Tibial nerve (tissue), 4 donors: ENCODE data around the gene ARHGEF33. TPM values are rescaled to one million over a fixed set of nuclear protein-coding genes. Genes with fewer than 3 reads are reported as not detected.

ENCODE experiments used
- DNase-seq, 2 donors: peaks; one replicate each; pipeline ENCODE4 v3.0.0-alpha.2; 2019; ENCODE audit warnings: low spot score in 2 of 2
- H3K27ac ChIP-seq, 4 donors: fragments of 200-600 bp; sonication (generic) in 3 of 4; one replicate each; pipeline ENCODE4 v1.5.1; 2017 to 2019; ENCODE audit warnings: mild to moderate bottlenecking in 1 of 4
- H3K27me3 ChIP-seq, 2 donors: fragments of 200-600 bp; sonication (generic) in 1 of 2; one replicate each; pipeline versions ENCODE4 v1.5.1 to v1.6.0; 2017 to 2019
- H3K36me3 ChIP-seq, 3 donors: fragments of 200-600 bp; sonication (generic); one replicate each; pipeline ENCODE4 v1.5.1; 2018 to 2019
- H3K4me1 ChIP-seq, 4 donors: fragments of 200-600 bp; sonication (generic) in 3 of 4; one replicate each; pipeline ENCODE4 v1.5.1; 2017 to 2019
- H3K4me3 ChIP-seq, 4 donors: fragments of 200-600 bp; sonication (generic) in 3 of 4; one replicate each; pipeline ENCODE4 v1.5.1; 2017 to 2019; ENCODE audit warnings: mild to moderate bottlenecking in 1 of 4, moderate library complexity in 1 of 4
- H3K9me3 ChIP-seq, 4 donors: fragments of 200-600 bp; sonication (generic) in 3 of 4; one replicate each; pipeline ENCODE4 v1.5.1; 2017 to 2019
- CTCF ChIP-seq, 5 experiments: fragments of 200-600 bp in 3 of 5; fragments of 450-650 bp in 2 of 5; sonication (generic) in 3 of 5; IDR thresholded peaks; one replicate each; pipeline ENCODE4 v1.5.1; 2016 to 2019; ENCODE audit warnings: antibody characterized with exemption in 5 of 5, mild to moderate bottlenecking in 3 of 5, moderate library complexity in 2 of 5
- EP300 ChIP-seq, 2 donors: sonication (generic); formaldehyde crosslinking; IDR thresholded peaks; one replicate each; pipeline ENCODE4 v1.6.1; 2017; ENCODE audit warnings: antibody characterized with exemption in 2 of 2, mild to moderate bottlenecking in 1 of 2
- POLR2A ChIP-seq, 2 donors: fragments of 450-650 bp; IDR thresholded peaks; one replicate each; pipeline ENCODE4 v1.6.1; 2017; ENCODE audit warnings: antibody characterized with exemption in 2 of 2, mild to moderate bottlenecking in 2 of 2, moderate library complexity in 2 of 2
- WGBS, 2 donors: methylation state at CpG; one replicate each; pipeline ENCODE4 v1.1.5; 2018; 5-methylcytosine and 5-hydroxymethylcytosine counted together
- total RNA-seq, 4 donors: library from RNA; depleted of rRNA; stranded (reverse); fragments of >200 nt; gene quantifications; one replicate each; pipeline ENCODE4 v1.1.0, GENCODE V29; 2016

Gene ARHGEF33
- total RNA-seq, 4 donors from 2014 or later, result 2.5 to 9.3 (median 4.1) TPM

GRCh38 chr2:38945372-38945771, 55.7 kb downstream of the ARHGEF33 start:
- WGBS, 2 donors, result 79 to 80% methylated on average over 4 of the region's 4 CpGs
- Histone ChIP-seq H3K27ac (no peak overlapping the region), H3K4me3 (no peak overlapping the region), H3K36me3 (peaks cover 0 to 8% (median 0%) of the 10 kb centered on the region in 3 donors), H3K4me1 (no peaks in the 10 kb centered on the region), H3K9me3 (no peaks in the 10 kb centered on the region), H3K27me3 (no peaks in the 10 kb centered on the region)
- no peak for DNase-seq
- TF ChIP-seq CTCF (IDR thresholded peaks at IDR 0.05) (no peak), POLR2A (IDR thresholded peaks at IDR 0.05) (no peak), EP300 (IDR thresholded peaks at IDR 0.05) (no peak)

GRCh38 chr2:38945911-38946310, 56.2 kb downstream of the ARHGEF33 start:
- WGBS, 2 donors, result 84 to 85% methylated on average over 5 of the region's 5 CpGs
- Histone ChIP-seq H3K36me3 (peaks cover 0 to 8% (median 0%) of the 10 kb centered on the region in 3 donors), H3K4me1 (no peaks in the 10 kb centered on the region), H3K27me3 (no peaks in the 10 kb centered on the region), H3K27ac (no peak overlapping the region), H3K9me3 (no peaks in the 10 kb centered on the region), H3K4me3 (no peak overlapping the region)
- no peak for TF ChIP-seq EP300 (IDR thresholded peaks at IDR 0.05)
- TF ChIP-seq POLR2A (IDR thresholded peaks at IDR 0.05), result no peak
- TF ChIP-seq CTCF (IDR thresholded peaks at IDR 0.05), result no peak
- no peak for DNase-seq

- no peak overlapping the region for H3K27ac ChIP-seq
- peak; percentile 46 to 86 for DNase-seq
- no peaks in the 10 kb centered on the region for H3K4me1 ChIP-seq
- peaks cover 0 to 8% (median 0%) of the 10 kb centered on the region in 3 donors for H3K36me3 ChIP-seq
- H3K27me3 ChIP-seq, result no peaks in the 10 kb centered on the region
- TF ChIP-seq EP300 (IDR thresholded peaks at IDR 0.05), result no peak
- TF ChIP-seq CTCF (IDR thresholded peaks at IDR 0.05), result peak; percentile 48 to 64 (median 57)
- TF ChIP-seq POLR2A (IDR thresholded peaks at IDR 0.05), result no peak
- H3K4me3 ChIP-seq, result no peak overlapping the region
- no peaks in the 10 kb centered on the region for H3K9me3 ChIP-seq
- 59 to 61% methylated on average over 11 of the region's 11 CpGs for WGBS, 2 donors
Observed at GRCh38 chr2:38947241-38948239, 57.9 kb downstream of the ARHGEF33 start.

- 86% methylated on average over 3 of the region's 3 CpGs for WGBS, 2 donors
- TF ChIP-seq POLR2A (IDR thresholded peaks at IDR 0.05) (no peak), CTCF (IDR thresholded peaks at IDR 0.05) (no peak), EP300 (IDR thresholded peaks at IDR 0.05) (no peak)
- no peaks in the 10 kb centered on the region for H3K4me1 ChIP-seq
- H3K27ac ChIP-seq, result no peak overlapping the region
- H3K9me3 ChIP-seq, result no peaks in the 10 kb centered on the region
- no peaks in the 10 kb centered on the region for H3K36me3 ChIP-seq
- no peak overlapping the region for H3K4me3 ChIP-seq
- no peak for DNase-seq
- no peaks in the 10 kb centered on the region for H3K27me3 ChIP-seq
Observed at GRCh38 chr2:38948387-38948882, 58.8 kb downstream of the ARHGEF33 start.

GRCh38 chr2:38948995-38949394, 59.3 kb downstream of the ARHGEF33 start:
- no peaks in the 10 kb centered on the region for H3K27me3 ChIP-seq
- no peaks in the 10 kb centered on the region for H3K36me3 ChIP-seq
- no peaks in the 10 kb centered on the region for H3K9me3 ChIP-seq
- no peak for TF ChIP-seq CTCF (IDR thresholded peaks at IDR 0.05)
- TF ChIP-seq POLR2A (IDR thresholded peaks at IDR 0.05), result no peak
- no peak for TF ChIP-seq EP300 (IDR thresholded peaks at IDR 0.05)
- WGBS, 2 donors, result 46 to 47% methylated on average over 4 of the region's 4 CpGs
- H3K4me1 ChIP-seq, result no peaks in the 10 kb centered on the region
- DNase-seq, result no peak
- H3K4me3 ChIP-seq, result no peak overlapping the region
- H3K27ac ChIP-seq, result no peak overlapping the region
